GM21447 (cell line): ENCODE data around the gene INPP5D.

ENCODE experiments used
- ATAC-seq: cut with Tn5 transposase; IDR thresholded peaks from one replicate; pipeline ENCODE4 v1.9.1; 2021; ENCODE audit not compliant: unreplicated experiment

The INPP5D gene

DNA sequence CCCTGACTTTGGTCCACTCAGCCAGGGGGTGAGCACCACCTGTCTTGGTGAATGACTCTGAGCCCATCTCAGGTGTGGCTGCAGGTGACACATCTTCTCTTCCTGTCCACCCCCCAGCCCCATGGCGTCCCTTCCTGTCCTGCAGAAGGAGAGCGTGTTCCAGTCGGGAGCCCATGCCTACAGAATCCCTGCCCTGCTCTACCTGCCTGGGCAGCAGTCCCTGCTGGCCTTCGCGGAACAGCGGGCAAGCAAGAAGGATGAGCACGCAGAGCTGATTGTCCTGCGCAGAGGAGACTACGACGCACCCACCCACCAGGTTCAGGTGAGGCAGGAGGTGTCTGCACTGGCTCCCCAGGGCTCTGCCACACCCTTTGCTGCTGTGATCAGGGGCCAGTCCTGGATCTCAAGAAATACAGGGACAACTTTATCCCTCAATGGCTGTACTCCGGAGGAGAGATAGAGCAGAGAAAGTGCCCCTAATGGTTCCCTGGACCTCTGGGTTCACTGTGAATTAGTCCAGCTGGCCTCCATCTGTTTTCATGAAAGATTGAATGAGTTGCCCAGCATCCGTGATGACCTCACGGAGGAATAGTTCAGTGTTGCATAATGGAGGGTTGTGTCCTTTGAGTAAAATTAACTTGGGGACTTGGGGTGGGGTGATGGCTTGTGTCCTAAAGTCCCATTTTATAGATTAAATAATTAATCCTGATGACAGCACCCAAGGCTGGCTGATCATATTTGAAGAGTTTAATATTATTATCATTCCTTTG is 27.4 kb upstream of the INPP5D start, which contains the start of gene NEU2:
TSS of gene NEU2 (plus strand) at position 122 of the 770 bp plus-strand sequence. CDS start at position 122, 0 bp downstream.
- no peak for ATAC-seq

DNA sequence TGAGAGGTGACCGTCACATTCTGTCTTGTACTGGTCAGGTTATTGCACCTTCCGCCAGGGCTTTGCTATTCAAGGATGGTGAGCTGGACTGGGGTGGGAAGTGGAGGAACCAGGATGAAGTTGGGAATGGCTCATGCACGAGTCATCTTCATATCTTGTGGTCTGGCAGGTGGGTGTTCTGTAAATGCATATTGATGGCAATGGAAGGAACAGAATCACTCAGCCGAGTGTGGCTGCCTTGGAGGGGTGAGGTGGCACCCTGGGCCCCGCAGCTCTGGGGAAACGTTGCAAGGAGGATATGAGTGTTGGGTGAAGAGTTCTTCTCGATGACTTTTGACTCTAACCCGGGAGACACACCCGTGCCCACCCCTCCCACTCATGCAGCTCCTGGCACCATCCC is 26.5 kb upstream of the INPP5D start:
- no peak for ATAC-seq

DNA sequence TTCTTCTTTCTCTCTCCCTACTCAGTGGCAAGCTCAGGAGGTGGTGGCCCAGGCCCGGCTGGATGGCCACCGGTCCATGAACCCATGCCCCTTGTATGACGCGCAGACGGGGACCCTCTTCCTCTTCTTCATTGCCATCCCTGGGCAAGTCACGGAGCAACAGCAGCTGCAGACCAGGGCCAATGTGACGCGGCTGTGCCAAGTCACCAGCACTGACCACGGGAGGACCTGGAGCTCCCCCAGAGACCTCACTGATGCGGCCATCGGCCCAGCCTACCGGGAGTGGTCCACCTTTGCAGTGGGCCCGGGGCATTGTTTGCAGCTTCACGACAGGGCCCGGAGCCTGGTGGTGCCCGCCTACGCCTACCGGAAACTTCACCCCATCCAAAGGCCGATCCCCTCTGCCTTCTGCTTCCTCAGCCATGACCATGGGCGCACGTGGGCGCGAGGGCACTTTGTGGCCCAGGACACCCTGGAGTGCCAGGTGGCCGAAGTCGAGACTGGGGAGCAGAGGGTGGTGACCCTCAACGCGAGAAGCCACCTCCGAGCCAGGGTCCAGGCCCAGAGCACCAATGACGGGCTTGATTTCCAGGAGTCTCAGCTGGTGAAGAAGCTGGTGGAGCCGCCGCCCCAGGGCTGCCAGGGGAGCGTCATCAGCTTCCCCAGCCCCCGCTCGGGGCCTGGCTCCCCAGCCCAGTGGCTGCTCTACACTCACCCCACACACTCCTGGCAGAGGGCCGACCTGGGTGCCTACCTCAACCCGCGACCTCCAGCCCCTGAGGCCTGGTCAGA is 25.9 kb upstream of the INPP5D start:
- ATAC-seq: no peak

DNA sequence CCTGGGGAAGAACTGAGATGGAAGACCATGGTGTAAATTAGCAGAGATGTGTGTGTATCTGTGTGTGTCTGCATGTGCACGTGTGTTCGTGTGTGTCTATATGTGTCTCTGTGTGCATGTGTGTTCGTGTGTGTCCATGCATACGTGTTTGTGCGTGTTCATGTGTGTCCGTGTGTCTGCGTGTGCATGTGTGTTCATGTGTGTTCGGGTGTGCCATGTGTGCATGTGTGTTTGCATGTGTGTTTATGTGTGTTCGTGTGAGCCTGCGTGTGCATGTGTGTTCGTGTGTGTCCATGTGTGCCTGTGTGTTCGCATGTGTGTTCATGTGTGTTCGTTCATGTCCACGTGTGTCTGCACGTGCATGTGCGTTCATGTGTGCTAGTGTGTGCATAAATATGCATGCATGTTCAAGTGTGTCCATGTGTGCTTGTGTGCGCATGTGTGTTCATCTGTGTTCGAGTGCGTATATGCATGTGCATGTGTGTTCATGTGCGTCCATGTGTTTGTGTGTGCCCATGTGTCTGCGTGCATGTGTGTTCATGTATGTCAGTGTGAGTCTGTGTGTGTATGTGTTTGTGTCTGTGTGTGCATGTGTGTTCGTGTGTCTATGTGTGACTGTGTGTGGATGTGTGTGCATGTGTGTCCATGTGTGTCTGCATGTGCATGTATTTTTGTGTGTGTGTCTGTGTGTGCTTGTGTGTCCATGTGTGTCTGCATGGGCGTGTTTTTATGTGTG is 24.5 kb upstream of the INPP5D start:
- no peak for ATAC-seq

DNA sequence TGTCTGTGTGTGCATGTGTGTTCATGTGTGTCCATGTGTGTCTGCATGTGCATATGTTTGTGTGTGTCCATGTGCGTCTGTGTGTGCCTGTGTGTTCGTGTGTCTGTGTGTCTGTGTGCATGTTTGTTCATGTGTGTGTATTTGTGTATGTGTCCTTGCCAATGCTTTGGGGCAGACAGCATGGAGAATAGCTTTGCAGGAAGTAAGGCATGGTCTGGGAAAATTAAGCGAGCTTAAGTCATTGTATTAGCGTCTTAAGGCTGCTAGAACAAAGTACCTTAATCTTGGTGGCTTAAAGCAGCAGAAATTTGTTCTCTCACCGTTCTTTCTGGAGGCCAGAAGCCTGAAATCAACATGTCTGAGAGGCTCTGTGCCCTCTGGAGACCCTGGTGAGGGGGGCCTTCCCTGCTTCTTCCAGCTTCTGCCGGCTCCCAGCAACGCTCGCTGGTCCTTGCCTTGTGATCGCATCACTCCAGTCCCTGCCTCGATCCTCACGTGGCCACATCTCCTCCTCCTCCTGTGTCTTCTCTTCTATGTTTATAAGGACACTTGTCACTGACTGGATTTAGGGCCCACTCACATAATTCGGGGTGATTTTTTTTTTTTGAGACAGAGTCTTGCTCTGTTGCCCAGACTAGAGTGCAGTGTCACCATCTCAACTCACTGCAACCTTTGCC is 23.8 kb upstream of the INPP5D start:
- no peak for ATAC-seq

DNA sequence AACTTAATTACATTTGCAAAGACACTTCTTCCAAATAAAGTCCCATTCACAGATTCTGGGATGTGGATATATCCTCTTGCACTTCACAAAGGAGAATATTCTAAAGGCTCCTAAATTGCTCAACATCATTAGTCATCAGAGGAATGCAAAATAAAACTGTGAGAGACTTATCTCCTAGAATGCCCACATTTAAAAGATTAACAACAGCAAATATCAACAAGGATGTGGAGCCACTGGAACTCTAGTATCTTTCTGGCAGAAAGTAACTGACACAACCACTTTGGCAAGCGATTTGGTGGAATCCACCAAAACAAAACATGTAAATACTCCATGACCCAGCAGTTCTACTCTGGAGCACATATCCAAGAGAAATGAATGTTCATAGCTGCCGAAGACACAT is 23.1 kb upstream of the INPP5D start:
- no peak for ATAC-seq

DNA sequence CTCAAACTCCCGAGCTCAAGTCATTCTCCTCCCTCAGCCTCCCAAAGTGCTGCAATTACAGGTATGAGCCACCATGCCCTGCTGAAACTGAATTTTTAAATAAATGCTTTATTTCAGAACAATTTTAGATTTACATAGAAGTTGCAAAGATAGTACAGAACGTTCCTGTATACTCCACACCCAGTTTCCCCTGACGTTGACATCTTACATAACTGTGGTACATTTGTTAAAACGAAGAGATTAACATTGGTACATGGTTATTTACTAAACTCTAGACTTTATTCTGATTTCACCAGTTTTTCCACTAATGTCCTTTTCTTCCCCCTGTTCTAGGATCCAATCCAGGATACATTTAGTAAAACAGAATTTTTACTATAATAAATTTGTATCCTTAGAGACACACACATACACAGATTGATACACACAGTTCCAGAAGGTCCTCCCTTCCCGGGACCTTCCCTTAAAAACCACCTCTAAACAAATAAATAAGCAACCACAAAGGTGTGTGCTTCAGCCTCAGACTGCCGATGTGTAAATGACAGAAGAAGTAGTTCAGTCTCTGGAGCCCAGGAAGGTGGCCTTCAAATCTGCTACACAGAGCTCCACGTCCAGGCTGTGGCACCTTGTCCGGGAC is 20.8 kb upstream of the INPP5D start:
- no peak for ATAC-seq

DNA sequence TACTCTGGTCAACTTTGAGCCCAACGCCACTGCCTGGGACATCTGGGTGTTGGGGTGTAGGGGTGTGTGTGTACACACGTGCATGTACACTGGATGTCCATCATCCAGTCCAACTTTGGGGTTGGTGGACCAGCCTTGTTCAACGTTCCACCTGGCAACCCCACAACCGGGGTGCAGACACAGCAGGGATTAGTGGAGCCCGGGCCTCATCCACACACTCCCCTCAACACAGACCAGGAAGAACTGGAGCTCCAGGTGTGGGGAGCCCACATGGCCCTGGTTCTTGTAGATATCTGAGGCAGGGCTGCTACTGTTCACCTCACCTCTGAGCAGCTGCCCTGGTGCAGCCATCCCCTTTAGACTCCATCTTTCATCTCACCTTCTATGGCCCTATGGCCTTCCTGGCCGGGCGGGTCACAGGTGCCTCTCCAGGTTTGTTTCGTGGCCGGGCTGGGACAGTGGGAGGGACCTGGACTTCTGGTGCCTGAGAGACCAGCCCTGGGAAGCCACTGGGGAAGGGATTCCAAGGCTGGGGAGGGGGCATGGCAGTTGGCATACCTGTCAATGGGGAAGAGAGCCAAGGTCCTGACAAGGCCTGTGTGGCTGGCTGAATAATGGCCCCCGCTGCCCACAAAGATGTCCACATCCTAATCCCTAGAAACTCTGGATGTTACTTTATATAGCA is 20.2 kb upstream of the INPP5D start:
- no peak for ATAC-seq

DNA sequence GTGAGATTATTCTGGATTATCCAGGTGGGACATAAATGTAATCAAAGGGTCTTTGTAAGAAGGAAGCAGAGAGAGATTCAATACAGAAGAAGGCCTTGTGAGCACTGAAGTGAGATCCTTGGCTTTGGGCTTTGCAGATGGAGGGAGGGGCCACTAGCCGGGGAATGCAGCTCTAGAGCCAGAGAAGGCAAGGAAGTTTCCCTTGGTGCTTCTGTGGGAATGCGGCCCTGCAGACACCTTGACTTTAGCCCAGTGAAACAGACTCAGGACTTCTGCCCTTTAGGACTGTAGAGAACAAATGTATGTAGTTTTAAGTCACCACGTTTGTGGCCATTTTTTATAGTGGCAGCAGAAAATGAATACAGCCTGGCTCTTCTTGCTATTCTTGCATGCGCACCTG is 19.6 kb upstream of the INPP5D start:
- no peak for ATAC-seq

DNA sequence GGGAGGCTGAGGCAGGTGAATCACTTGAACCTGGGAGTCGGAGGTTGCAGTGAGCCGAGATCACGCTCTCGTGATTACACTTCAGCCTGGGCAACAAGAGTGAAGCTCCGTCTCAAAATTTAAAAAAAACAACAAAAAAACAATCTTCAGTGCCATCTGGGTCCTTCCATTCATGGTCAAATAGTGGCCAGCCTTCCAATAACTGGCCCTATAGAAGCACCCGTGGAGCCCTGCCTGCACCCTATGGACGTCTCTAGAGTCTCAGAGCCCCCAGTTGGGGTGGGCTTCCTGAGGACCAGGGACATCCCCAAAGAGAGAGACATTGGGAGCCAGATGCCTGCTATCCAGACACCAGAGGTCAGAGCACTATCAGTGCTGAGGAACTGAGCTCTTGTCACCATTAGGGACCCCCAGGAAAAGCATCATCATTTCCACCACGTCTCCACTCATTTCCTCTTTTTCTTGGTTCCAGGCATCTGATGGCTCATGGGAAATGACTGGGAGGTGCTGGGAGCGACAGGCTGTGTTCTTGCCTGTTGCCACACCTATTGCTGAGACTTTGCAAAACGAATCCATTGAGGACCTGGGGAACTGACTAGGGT is 18.3 kb upstream of the INPP5D start:
- ATAC-seq: no peak

DNA sequence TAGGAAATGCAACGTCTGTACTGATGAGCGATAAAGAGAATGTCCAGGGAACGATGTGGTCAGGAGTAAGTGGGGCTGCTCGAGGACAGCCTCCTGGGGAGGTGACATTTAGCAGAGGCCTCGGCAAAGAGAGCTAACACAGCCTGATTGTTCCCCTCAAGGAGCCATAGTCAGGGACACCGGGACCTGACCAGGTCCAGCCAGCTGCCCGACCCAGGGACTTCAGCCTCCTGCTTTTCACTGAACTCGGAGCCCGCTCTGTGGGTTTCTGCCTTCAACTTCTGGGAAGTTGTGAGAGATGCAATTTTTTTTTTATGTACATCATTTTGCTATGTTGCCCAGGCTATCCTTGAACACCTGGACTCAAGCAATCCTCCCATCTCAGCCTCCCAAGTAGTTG is 17.6 kb upstream of the INPP5D start:
- ATAC-seq: no peak

DNA sequence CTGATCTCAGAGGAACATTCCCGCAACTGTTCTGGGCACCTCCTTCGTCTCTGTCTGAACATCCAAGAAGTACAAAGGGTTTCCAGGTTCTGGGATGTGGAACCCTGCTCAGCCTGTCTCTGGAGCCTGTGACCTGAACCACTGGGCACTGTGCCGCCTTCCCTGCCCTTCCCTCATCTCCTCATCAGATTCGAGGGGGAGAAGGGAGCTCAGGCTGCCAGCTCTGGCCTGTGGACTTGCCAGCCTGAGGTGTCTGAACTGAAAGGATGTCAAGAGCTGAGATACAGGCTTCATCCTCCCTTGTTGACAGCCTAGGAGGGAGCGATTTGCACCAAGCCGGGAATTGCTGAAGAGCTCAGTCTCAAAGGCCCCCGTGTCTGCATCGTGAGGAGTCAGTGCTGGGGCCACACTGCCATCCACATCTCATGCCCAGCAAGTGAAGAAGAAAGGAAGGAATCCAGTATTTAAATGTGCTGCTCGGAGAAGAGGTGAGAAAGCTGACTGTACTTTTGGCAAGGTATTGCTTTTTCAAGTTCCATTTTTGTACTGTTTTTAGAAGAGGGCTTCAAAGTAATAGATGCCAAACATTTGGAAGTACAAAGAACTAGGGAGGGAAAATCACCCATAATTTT is 15.1 kb upstream of the INPP5D start:
- ATAC-seq: no peak

DNA sequence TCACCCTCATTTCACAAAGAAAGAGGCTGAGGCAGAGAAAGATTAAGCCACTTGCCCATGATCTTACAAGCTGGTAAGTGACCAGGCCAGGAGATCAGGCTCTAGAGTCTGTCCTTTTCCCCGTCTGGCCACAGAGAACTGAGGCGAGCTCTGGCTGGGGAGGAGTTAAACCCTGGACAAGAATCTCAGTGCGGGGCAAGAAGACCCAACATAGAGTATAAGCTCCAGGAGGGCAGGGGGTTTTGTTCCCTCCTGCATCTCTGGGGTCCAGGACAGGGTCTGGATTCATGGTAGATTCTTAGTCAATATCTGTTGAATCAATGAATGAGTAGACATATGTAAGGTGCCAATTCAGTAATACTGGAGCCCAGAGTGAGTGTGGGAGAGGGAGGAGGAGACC is 12.9 kb upstream of the INPP5D start:
- ATAC-seq: no peak

DNA sequence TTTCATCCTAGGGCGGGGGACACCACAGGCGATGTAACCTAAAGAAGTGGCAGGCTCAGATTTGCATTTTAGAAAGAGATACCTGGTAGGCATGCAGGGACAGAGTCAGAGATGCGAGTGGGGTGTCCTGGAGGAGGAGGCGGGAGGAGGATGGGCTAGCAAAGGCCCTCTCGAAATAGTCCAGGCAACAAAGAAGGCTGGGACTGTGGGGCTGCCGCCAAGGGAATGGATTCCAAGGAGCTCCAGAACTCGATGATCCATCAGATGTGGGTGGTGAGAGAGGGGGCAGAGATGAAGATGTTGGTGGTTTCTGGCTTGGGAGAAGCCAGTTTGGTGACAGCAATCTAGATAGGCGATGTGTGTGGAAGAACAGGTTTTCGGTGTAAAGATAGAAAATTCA is 12.5 kb upstream of the INPP5D start:
- no peak for ATAC-seq

DNA sequence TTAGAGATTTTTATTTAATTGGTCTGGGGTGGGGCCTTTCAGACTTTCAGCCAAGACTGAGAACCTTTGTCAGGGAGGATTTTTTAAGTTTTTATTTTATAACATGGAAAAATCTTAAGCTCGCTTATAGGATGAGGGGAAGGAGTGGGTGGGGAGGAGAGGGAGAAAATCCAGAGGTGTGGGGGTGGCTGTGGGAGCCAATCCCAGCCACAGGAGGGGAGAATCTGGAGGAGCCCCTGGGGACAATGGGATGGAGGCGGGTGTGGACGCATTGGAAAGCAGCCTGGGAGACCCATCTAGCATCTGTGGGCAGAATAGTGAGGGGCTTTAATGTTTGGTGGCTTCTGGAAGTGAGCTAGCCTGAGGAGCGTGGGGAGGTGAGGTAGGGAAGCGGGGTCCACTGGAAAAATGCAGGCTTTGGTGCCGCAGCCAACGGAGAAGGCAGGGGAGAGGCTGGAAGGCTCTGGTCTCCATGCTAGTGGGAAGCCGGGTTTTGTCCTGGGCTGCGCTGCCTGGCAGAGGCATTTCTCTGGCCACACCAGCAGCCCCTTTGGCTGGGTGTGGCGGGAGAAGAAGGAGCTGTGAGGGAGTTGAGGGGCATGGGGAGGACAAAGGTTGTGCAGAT is 11.5 kb upstream of the INPP5D start:
- no peak for ATAC-seq

DNA sequence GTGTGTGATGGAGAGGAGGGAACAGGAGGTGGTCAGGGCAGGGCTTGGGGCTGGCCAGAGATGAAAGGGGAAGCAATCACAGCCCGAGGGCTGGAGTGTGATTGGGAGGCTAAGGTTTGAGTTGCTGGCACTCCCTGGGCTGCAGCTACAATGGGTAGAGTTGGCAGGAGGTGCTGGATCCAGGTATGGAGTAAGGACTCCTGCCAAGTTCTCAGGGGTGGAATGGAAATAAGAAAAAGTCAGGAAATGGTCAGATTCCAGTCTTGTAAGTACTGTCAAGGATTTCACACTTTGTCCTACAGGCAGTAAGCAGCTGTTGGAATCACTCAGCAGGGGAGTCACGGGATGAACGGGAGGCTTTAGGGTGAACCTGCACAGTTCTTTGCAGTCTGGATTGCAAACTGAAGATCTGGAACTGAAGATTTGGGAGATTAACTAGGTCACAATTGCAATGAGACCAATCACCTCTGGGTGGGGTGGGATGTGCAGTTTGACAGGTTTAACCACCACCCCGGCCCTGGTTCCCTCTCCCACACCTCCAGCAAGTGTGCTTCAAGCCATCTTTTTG is 10.9 kb upstream of the INPP5D start:
- no peak for ATAC-seq

DNA sequence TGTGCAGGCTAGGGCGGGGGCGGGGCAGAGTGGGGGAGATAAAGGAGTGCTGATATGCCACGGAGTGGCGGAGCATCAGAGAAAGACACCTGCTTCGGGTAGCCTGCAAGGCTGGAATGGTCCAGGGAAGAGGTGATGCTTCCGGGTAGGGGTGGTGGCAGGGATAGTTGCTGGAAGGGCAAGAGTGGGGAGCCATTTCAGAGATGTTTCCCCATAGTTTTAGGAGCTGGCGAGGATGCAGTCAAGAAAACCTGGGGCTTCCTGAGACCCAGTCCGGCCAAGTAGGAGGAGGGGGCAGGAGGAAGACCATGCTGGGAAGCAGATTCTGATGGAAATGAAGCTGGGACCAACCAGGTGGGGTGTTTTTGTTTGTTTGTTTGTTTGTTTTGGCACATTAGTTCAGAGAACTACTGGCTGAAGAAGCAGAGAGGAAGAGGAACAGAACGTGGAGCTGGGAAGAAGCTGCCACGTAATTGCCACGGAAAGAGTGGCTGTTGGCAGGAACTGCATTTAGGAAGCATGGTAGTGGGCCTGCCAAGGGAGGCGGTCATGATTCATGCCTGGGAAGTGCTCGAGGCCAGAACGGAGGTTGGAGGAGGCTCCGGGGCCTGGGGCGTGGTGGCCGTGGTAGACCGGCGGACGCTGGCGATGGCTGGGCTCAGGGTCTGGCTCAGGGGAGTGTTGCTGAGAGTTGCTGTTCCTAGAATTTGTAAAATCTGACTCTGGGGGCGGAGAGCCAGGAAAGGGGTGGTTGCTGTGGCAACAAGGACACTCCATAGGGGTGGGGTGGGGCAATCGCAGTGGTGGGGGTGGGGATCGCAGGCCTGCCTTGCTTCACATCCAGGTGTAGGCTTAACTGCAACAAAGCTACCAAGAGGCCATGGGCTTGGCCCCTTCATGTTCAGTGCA is 8.6 kb upstream of the INPP5D start:
- ATAC-seq: no peak
